ENCODE measurements around the gene RAB8A. TPM values are rescaled to one million over a fixed set of nuclear protein-coding genes. Genes with fewer than 3 reads are reported as not detected.

Gene RAB8A
- total and polyA plus RNA-seq, 8 donors, result 64.9 to 102 (median 73.0) TPM

GRCh38 chr19:16157601-16158000, 45.9 kb downstream of the RAB8A start:
- Histone ChIP-seq H3K4me3 (no peak overlapping the region), H3K4me1 (peaks cover 0 to 14% of the 10 kb centered on the region in 2 donors), H3K27me3 (no peaks in the 10 kb centered on the region), H3K36me3 (peaks cover 0 to 49% of the 10 kb centered on the region in 2 donors), H3K9me3 (no peaks in the 10 kb centered on the region), H3K27ac (no peak overlapping the region)
- intact Hi-C loops (cut with DNase I), result no loop called here
- ATAC-seq (no peak), DNase-seq (no peak)
- TF ChIP-seq CTCF (IDR thresholded peaks at IDR 0.05), result no peak

GRCh38 chr19:16159655-16160054, 48.0 kb downstream of the RAB8A start:
- no peak overlapping the region for H3K27ac ChIP-seq
- H3K27me3 ChIP-seq, result no peaks in the 10 kb centered on the region
- intact Hi-C loops (cut with DNase I), result no loop called here
- H3K36me3 ChIP-seq, result peaks cover 0 to 30% of the 10 kb centered on the region in 2 donors
- DNase-seq (no peak), ATAC-seq (no peak)
- H3K9me3 ChIP-seq, result no peaks in the 10 kb centered on the region
- no peak overlapping the region for H3K4me3 ChIP-seq
- peaks cover 0 to 14% of the 10 kb centered on the region in 2 donors for H3K4me1 ChIP-seq
- no peak for TF ChIP-seq CTCF (IDR thresholded peaks at IDR 0.05)

GRCh38 chr19:16160445-16160942, 48.8 kb downstream of the RAB8A start:
- no peaks in the 10 kb centered on the region for H3K27me3 ChIP-seq
- H3K36me3 ChIP-seq, result peaks cover 0 to 22% of the 10 kb centered on the region in 2 donors
- no peak overlapping the region for H3K4me3 ChIP-seq
- no peak for DNase-seq
- ATAC-seq, result no peak
- H3K27ac ChIP-seq, result no peak overlapping the region
- intact Hi-C loops (cut with DNase I), result no loop called here
- no peaks in the 10 kb centered on the region for H3K9me3 ChIP-seq
- peaks cover 0 to 14% of the 10 kb centered on the region in 2 donors for H3K4me1 ChIP-seq
- no peak for TF ChIP-seq CTCF (IDR thresholded peaks at IDR 0.05)

GRCh38 chr19:16160943-16161560, 49.4 kb downstream of the RAB8A start:
- intact Hi-C loops (cut with DNase I), result no loop called here
- no peak for DNase-seq
- peaks cover 0 to 16% of the 10 kb centered on the region in 2 donors for H3K36me3 ChIP-seq
- TF ChIP-seq CTCF (IDR thresholded peaks at IDR 0.05), result no peak
- H3K4me3 ChIP-seq, result no peak overlapping the region
- H3K9me3 ChIP-seq, result no peaks in the 10 kb centered on the region
- no peak for ATAC-seq
- H3K4me1 ChIP-seq, result peaks cover 0 to 14% of the 10 kb centered on the region in 2 donors
- H3K27ac ChIP-seq, result no peak overlapping the region
- H3K27me3 ChIP-seq, result no peaks in the 10 kb centered on the region

DNA sequence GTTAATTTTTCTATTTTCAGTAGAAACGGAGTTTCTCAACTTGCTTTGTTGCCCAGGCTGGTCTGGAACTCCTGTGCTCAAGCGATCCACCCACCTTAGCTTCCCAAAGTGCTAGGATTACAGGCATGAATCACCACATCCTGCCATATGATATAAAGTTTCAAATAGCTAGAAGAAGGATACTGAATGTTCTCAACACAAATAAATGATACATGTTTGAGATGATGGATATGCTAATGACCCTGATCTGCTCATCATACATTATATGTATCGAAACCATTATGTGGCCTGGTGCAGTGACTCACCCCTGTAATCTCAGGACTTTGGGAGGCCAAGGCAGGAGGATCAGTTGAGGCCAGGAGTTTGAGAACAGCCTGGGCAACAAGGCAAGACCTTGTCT, 50.2 kb downstream of the RAB8A start:
- no peak for ATAC-seq

More for the DNA sequence above, 50.2 kb downstream of the RAB8A start:
- intact Hi-C loops (cut with DNase I), result no loop called here
- Histone ChIP-seq H3K4me3 (no peak overlapping the region), H3K27ac (no peak overlapping the region), H3K4me1 (peaks cover 0 to 14% of the 10 kb centered on the region in 2 donors), H3K27me3 (no peaks in the 10 kb centered on the region), H3K36me3 (peaks cover 0 to 9% of the 10 kb centered on the region in 2 donors), H3K9me3 (no peaks in the 10 kb centered on the region)
- no peak for DNase-seq
- TF ChIP-seq CTCF (IDR thresholded peaks at IDR 0.05), result no peak
